GM12801 (cell line): ENCODE measurements around the gene SMIM24.

Experiments used
- CTCF ChIP-seq: IDR thresholded peaks from one replicate; pipeline ENCODE4 v1.5.1; 2011; ENCODE audit warnings: control low read depth; ENCODE audit not compliant: insufficient read length; ENCODE audit errors: extremely low read depth

SMIM24 gene

GRCh38 chr19:3453840-3454239 is 26.5 kb downstream of the SMIM24 start:
- no peak for TF ChIP-seq CTCF

GRCh38 chr19:3452171-3452941 is 28.0 kb downstream of the SMIM24 start:
- TF ChIP-seq CTCF = no peak

- TF ChIP-seq CTCF = no peak
Measured at GRCh38 chr19:3451451-3451866, 28.9 kb downstream of the SMIM24 start.

- no peak for TF ChIP-seq CTCF
Measured at GRCh38 chr19:3450796-3451411, 29.4 kb downstream of the SMIM24 start.

GRCh38 chr19:3448616-3449334 is 31.6 kb downstream of the SMIM24 start:
- no peak for TF ChIP-seq CTCF

- no peak for TF ChIP-seq CTCF
Measured at GRCh38 chr19:3444695-3445234, 35.6 kb downstream of the SMIM24 start.

GRCh38 chr19:3443840-3444694 is 36.3 kb downstream of the SMIM24 start:
- TF ChIP-seq CTCF = no peak
